Caco-2 (cell line): ENCODE measurements around the gene ADAMTS4. TPM values are rescaled to one million over a fixed set of nuclear protein-coding genes. Genes with fewer than 3 reads are reported as not detected.

Source experiments
- BruUV-seq: library from RNA; stranded (reverse); fragments of 400-500 nt; replicated peaks from 2 replicates; lab custom pipeline; 2021; lab: Mats Ljungman, UMichigan
- CTCF ChIA-PET: fragments of 300-600 bp; sonication (Branson Sonifier 250); formaldehyde crosslinking; loops from one replicate; lab custom pipeline; 2022; ENCODE audit warnings: antibody characterized with exemption; lab: Charles Lee
- POLR2A ChIA-PET: fragments of 300-600 bp; sonication (Branson Sonifier 250); formaldehyde crosslinking; loops from one replicate; lab custom pipeline; 2022; ENCODE audit warnings: antibody characterized with exemption; lab: Charles Lee
- DNase-seq, 2 experiments: peaks; one replicate each; pipeline versions ENCODE4 v3.0.0 to v3.0.0-alpha.2; 2020 to 2022
- H3K27me3 ChIP-seq: replicated peaks from 2 replicates; pipeline ENCODE4 v1.6.0; 2011; ENCODE audit warnings: low read length; ENCODE audit not compliant: control insufficient read depth, insufficient read depth
- H3K36me3 ChIP-seq: 2 replicates; pipeline ENCODE4 v1.5.1; 2011; ENCODE audit warnings: low read length; ENCODE audit not compliant: control insufficient read depth, insufficient read depth
- H3K4me1 ChIP-seq: fragments of 250-450 bp; sonication (Bioruptor Pico); 2 replicates; pipeline ENCODE4 v1.5.1; 2020; ENCODE audit warnings: mild to moderate bottlenecking
- H3K4me3 ChIP-seq: 2 replicates; pipeline ENCODE4 v1.5.1; 2011; ENCODE audit warnings: low read depth, mild to moderate bottlenecking, control low read depth, low read length
- H3K9me3 ChIP-seq: fragments of 250-450 bp; sonication (Bioruptor Pico); 2 replicates; pipeline ENCODE4 v1.5.1; 2020; ENCODE audit warnings: mild to moderate bottlenecking, moderate library complexity
- H3K27ac Mint-ChIP-seq: one replicate; pipeline ENCODE4 v1.8.0; 2022; ENCODE audit warnings: mixed read lengths; ENCODE audit not compliant: unreplicated experiment
- H3K27me3 Mint-ChIP-seq: one replicate; pipeline ENCODE4 v1.8.0; 2022; ENCODE audit warnings: mixed read lengths; ENCODE audit not compliant: insufficient read depth, unreplicated experiment
- H3K36me3 Mint-ChIP-seq: one replicate; pipeline ENCODE4 v1.8.0; 2022; ENCODE audit warnings: mild to moderate bottlenecking, mixed read lengths; ENCODE audit not compliant: insufficient read depth, unreplicated experiment
- H3K4me1 Mint-ChIP-seq: one replicate; pipeline ENCODE4 v1.8.0; 2022; ENCODE audit warnings: low read depth, mixed read lengths; ENCODE audit not compliant: unreplicated experiment
- H3K4me3 Mint-ChIP-seq: one replicate; pipeline ENCODE4 v1.8.0; 2022; ENCODE audit warnings: mild to moderate bottlenecking, moderate library complexity, mixed read lengths; ENCODE audit not compliant: unreplicated experiment
- H3K9me3 Mint-ChIP-seq: one replicate; pipeline ENCODE4 v1.8.0; 2022; ENCODE audit warnings: mixed read lengths; ENCODE audit not compliant: unreplicated experiment
- CTCF ChIP-seq, 2 experiments: fragments of 200-600 bp in 1 of 2; IDR thresholded peaks; 1 replicate in 1 of 2; 2 replicates in 1 of 2; pipeline versions ENCODE4 v1.5.1 to v1.8.0; 2011 to 2022; ENCODE audit warnings: antibody characterized with exemption in 1 of 2, control low read depth in 1 of 2, inconsistent platforms in 1 of 2, low read depth in 1 of 2, low read length in 1 of 2, mild to moderate bottlenecking in 1 of 2, moderate library complexity in 1 of 2; ENCODE audit not compliant: insufficient read depth in 1 of 2, severe bottlenecking in 1 of 2, unreplicated experiment in 1 of 2
- intact Hi-C: fragments of 100-400 bp; cut with micrococcal nuclease; formaldehyde crosslinking; loops from one replicate; pipeline ENCODE4 v1.10.0; 2022; ENCODE audit not compliant: unreplicated experiment
- total RNA-seq: library from RNA; stranded (reverse); gene quantifications from 2 replicates; pipeline ENCODE4 v1.2.3, GENCODE V29; 2022

The ADAMTS4 gene
- total RNA-seq, 1 experiment from 2014 or later = 0.32 TPM

GRCh38 chr1:161180639-161181038 is 18.2 kb downstream of the ADAMTS4 start:
- intact Hi-C loops = loop anchor here (1.0 kb wide), 1 partner anchor 202 kb away; no protein-coding TSS in a partner anchor
- ChIA-PET POLR2A (no interaction called here), CTCF (no interaction called here)
- Histone ChIP-seq H3K27me3 (no peaks in the 10 kb centered on the region), H3K4me1 (peaks cover 4% of the 10 kb centered on the region), H3K9me3 (no peaks in the 10 kb centered on the region), H3K4me3 (no peak overlapping the region), H3K36me3 (no peaks in the 10 kb centered on the region; the same call in 1 of the 2 replicates)
- Mint-ChIP-seq H3K9me3 (no peaks in the 10 kb centered on the region), H3K4me3 (no peak overlapping the region), H3K36me3 (no peaks in the 10 kb centered on the region), H3K27ac (no peak overlapping the region), H3K27me3 (no peaks in the 10 kb centered on the region), H3K4me1 (peaks cover 16% of the 10 kb centered on the region)
- peak in 1 of 2 experiments; percentile 34 for DNase-seq
- no TSS peak for BruUV-seq
- TF ChIP-seq CTCF (IDR thresholded peaks at IDR 0.05; ENCODE audit: insufficient read depth in 1 of 2, low read depth in 1 of 2, low read length in 1 of 2, severe bottlenecking in 1 of 2, unreplicated experiment in 1 of 2) = peak; percentile 25 to 41

- Histone ChIP-seq H3K27me3 (no peaks in the 10 kb centered on the region), H3K4me1 (peaks cover 4% of the 10 kb centered on the region), H3K9me3 (no peaks in the 10 kb centered on the region), H3K36me3 (peaks cover 2% of the 10 kb centered on the region; the same call in 1 of the 2 replicates), H3K4me3 (no peak overlapping the region)
- TF ChIP-seq CTCF (IDR thresholded peaks at IDR 0.05; ENCODE audit: insufficient read depth in 1 of 2, low read depth in 1 of 2, low read length in 1 of 2, severe bottlenecking in 1 of 2, unreplicated experiment in 1 of 2) = no peak
- no peaks in the 10 kb centered on the region for H3K9me3 Mint-ChIP-seq
- no peaks in the 10 kb centered on the region for H3K27me3 Mint-ChIP-seq
- peaks cover 8% of the 10 kb centered on the region for H3K36me3 Mint-ChIP-seq
- H3K27ac Mint-ChIP-seq = no peak overlapping the region
- DNase-seq = no peak
- peaks cover 20% of the 10 kb centered on the region for H3K4me1 Mint-ChIP-seq
- H3K4me3 Mint-ChIP-seq = no peak overlapping the region
- ChIA-PET CTCF (no interaction called here), POLR2A (no interaction called here)
- no TSS peak for BruUV-seq
- intact Hi-C loops = loop anchor here (1.0 to 5.0 kb wide), 2 partner anchors 62 to 203 kb away; partner anchors contain the start of genes NIT1 and PFDN2
Observed at GRCh38 chr1:161179698-161180097, 19.2 kb downstream of the ADAMTS4 start.

GRCh38 chr1:161177936-161178244 is 21.0 kb downstream of the ADAMTS4 start:
- Mint-ChIP-seq H3K36me3 (peaks cover 26% of the 10 kb centered on the region), H3K9me3 (no peaks in the 10 kb centered on the region), H3K4me3 (peak overlapping the region; percentile 85), H3K4me1 (peaks cover 17% of the 10 kb centered on the region), H3K27me3 (no peaks in the 10 kb centered on the region), H3K27ac (peak overlapping the region; percentile 96)
- intact Hi-C loops = loop anchor here (5.0 kb wide), 1 partner anchor 61 kb away; the partner anchor contains the start of genes NIT1 and PFDN2
- H3K36me3 ChIP-seq = peaks cover 4% of the 10 kb centered on the region; the same call in 1 of the 2 replicates
- peaks cover 4% of the 10 kb centered on the region for H3K4me1 ChIP-seq
- TSS peak; percentile 98 for BruUV-seq
- no peak for DNase-seq
- peak overlapping the region; percentile 91 for H3K4me3 ChIP-seq
- ChIA-PET POLR2A (interaction anchor here (2.4 kb wide), 1 partner anchor 12 kb away, joined by 25 read pairs; the partner anchor contains the start of gene PPOX), CTCF (no interaction called here)
- no peaks in the 10 kb centered on the region for H3K27me3 ChIP-seq
- TF ChIP-seq CTCF (IDR thresholded peaks at IDR 0.05; ENCODE audit: insufficient read depth in 1 of 2, low read depth in 1 of 2, low read length in 1 of 2, severe bottlenecking in 1 of 2, unreplicated experiment in 1 of 2) = no peak
- no peaks in the 10 kb centered on the region for H3K9me3 ChIP-seq
